ENCODE results near the gene ARMH4.

Gene ARMH4

GRCh38 chr14:58152014-58152857 is at the start of gene ARMH4:
Gene ARMH4, minus strand, starts transcription at chr14:58152213. Its CDS starts 12,855 bp downstream, at chr14:58139358.
- peak; percentile 56 to 75 for DNase-seq

DNA sequence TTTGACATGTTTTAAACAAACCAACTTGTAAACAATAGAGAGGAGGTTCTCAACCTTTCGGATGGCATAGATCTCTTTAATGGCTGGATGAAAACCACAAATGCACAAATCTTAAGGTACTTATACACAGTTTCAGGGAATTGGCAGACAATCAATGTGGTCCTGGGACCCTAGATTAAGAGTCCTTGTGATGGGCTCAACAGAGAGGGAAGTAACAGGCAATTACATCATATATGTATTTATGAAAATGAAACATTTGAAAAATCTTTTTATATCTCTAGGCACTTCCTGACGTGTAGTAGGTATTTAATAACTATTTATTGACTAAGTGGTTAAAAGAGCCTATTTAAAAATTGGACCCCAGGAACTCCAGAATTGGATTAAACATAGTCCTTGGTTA is 48.8 kb upstream of the ARMH4 start:
- DNase-seq, result no peak

DNA sequence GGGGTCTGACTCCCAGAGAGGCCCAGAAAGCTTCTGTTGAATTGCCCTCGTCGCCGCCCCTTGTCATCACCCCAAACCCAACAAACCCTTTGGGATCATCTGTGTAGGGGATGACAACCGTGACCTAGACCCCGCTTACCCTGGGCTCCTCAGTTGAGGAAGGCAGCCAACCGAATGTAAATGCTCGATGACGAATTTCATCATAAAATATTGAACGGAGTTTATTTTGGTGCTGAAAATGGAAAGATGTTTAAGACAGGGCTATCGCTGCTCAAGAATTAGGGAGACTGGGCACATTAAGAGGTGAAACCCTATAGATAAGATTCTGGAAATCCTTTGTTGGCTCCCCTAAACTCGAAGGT is 48.4 kb upstream of the ARMH4 start:
- DNase-seq, result no peak

DNA sequence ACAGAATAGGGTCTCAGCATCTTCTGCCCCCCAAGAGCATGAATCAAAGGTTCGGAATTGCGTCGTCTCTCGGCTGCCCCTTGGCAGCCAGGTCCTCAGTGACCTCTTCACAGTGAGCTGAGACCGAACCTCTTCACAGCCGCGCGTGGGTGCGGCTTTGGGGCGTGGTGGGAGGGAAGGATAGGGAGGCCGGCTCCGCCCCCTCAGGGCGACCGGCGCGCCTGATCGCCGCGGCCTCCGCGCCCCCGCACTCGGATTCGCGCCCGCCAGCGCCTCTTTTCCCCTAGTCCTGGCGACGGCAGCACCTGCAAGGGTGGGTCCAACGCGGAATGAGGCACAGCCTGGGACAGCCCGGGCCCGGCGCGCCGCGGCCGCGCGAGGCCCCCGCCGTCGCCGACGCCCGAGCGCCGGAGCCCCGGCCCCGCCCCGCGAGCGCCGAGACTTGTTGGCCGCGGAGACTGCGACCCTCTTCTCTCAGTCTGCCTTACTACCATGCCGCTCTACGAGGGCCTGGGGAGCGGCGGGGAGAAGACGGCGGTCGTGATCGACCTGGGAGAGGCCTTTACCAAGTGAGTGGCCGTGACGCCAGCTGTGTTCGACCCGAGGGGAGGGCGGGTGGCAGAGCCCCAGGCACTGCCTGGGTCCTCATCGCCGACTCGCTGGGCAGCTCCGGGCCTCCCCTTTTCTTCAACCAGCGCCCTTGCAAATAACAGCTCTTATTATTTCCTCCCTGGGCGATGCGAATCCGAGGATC is 47.9 kb upstream of the ARMH4 start, which contains the start of gene ACTR10:
ACTR10 (plus strand) TSS at position 424 of the 754 bp plus-strand sequence; CDS start at position 493, 69 bp downstream.
- DNase-seq, result peak; percentile 85

- DNase-seq, result no peak
Measured at GRCh38 chr14:58198086-58198485, 46.1 kb upstream of the ARMH4 start.

GRCh38 chr14:58196198-58196597 is 44.2 kb upstream of the ARMH4 start:
- DNase-seq, result no peak

GRCh38 chr14:58193542-58193941 is 41.5 kb upstream of the ARMH4 start:
- no peak for DNase-seq

DNA sequence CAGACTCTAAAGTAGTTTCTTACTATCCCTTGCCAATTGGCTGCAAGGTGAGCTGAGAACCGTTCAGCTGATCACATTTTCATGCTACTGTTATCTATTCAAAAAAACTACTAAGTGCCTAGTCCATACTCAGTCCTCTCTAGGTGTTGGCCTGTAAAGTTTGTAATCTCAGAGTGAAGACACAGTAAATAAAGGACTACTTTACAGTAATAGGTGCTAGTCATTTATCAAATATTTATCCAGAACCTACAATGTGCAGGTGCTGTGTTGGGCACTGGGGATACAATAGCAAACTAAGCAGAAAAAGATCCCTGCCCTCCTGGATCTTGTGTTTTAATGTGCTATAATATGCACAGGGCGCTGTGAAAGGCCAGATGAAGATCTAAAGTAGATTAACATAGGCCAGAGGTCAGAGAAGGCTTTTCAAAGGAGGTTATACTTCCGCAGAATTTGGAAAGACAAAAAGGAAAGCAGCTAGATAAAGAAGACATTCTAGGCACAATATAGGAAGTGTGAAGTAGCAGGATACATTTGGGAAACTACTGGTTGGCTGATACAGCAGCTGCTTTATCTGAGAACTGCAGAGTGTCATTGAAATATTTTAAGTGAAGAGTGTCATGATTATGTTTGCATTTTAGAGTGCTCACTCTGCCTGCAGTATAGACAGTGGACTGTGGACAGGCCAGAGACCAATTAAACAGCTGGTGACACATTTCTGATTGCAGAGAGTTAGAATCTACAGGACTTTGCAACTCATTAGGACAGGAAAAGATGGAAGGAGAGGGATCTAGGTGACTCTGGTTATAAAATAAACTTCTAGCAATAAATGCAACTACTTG is 40.0 kb upstream of the ARMH4 start:
- no peak for DNase-seq

DNA sequence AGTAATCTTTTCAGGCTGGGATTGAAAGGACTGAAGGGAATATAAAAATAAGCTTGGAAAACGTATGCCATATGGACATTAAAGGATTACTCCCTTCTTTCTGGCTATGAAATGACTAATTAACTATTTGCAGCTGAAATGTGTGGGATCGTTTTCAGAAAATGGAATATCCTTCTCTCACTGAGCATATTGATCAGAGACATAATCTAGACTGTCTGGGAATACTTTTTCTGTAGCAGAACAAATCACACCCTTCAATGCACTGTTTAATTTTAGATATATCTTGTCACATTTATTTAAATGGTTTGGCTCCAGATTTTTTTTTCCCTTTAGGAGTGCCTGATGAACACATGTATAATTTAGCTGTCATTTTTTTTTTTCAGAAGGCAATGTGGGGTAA is 37.2 kb upstream of the ARMH4 start:
- no peak for DNase-seq

DNA sequence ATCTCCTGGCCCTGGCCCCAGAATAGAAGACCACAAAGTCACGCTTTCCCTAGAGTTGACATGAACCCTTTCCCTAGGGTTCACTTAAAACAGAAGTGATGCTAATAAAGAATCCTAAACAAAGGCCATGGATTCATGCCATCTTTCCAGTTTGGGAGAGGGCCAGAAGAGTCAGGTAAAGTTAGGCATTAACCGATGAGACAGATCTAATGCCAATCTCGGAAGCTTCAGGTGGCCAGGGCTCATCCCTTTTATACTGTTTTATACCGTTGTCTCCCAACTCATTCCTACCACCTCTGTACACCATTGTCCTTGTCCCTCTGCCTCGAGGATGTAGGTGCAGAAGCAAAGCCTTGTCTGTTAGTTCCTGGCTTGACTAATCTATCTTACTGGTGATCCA is 25.1 kb upstream of the ARMH4 start:
- no peak for DNase-seq

DNA sequence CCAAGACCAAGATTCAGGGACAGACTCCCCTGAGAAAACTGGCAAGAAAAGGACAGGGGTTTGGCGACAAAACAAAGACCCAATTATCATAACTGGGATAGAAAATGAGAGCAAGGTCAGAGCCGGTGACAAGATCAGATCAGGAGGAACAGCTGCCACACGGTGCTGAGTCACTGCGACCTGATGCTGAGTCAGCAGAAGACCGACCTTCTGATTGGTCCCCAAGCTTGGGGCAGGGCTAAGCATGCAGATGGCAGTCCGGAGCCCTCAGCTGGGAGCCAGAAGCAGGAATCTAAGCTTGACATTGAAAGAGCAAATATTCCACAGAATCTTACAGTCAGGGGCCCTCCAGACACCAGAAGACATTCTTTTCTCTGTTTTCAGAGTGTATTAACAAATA is 19.1 kb upstream of the ARMH4 start:
- DNase-seq, result peak; percentile 40 to 57

DNA sequence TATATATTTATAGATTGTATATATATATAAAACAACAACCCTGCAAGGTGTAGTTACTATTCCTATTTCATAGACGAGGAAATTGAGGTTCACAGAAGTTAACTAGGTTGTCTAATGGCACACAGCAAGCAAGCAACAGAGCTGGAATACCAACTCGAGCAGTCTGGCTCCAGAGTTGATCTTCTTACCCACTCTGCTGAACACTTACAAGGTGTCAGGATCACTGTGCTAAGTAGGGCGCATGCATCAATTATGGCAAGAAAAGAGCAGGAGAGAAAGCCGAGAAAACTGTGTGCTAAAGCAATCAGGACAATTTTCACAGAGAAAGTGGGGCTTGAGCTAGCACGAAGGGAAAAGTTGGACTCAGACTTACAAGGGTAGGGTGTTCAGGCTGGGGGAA is 15.9 kb upstream of the ARMH4 start:
- no peak for DNase-seq

GRCh38 chr14:58167057-58167456 is 15.0 kb upstream of the ARMH4 start:
- DNase-seq, result no peak

- DNase-seq, result peak; percentile 63 to 78
Measured at GRCh38 chr14:58166005-58166983, 14.3 kb upstream of the ARMH4 start.

DNA sequence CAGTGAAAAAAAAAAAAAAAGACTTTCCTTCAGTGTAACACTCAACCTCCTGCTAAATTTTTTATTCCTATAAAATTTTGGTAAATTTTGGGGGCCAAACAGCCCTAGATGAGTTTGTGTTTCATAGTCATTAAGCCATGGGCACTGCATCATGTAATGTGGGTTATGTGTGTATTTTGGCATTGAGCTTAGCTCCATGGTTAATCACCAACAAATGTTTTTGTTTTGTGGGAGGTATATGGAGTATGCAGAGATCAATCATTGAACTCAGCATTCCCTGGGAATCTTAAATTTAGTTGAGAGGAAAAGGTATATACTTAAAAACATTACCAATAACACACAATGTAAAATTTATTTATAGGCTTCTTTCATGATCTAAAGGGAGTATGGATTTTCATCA is 8.5 kb upstream of the ARMH4 start:
- no peak for DNase-seq

- DNase-seq, result peak in 1 of 2 experiments; percentile 13
Measured at GRCh38 chr14:58151133-58152013, 640 bp downstream of the ARMH4 start.

DNA sequence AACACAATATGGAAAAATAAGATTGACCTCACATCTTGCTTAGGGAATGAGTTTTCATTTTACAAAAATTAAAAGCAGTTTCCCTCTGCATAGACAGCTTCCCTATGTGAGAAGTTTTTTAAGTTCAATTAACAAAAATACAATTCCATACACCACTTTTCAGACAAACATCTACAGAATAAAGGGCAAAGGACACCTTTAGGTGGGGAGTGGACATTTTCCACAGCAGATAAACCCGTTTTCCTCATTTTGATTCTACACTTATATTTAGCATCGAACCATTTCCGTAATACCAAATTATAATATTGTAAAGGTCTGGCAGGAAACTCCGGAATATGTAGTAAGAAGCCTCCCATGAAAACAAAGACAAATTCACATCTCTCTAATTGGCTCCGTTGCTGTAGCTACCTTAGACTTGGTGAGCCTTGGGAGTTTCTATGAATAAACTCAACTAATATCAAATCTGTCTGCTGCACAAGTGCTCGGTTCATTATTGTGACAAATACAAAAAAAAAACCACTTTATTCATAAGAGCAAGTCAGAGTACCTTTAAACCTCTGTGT is 1.7 kb downstream of the ARMH4 start:
- no peak for DNase-seq

GRCh38 chr14:58149196-58149595 is 2.8 kb downstream of the ARMH4 start:
- no peak for DNase-seq

- no peak for DNase-seq
Measured at GRCh38 chr14:58146399-58146798, 5.6 kb downstream of the ARMH4 start.

GRCh38 chr14:58145936-58146335 is 6.1 kb downstream of the ARMH4 start:
- DNase-seq, result no peak

DNA sequence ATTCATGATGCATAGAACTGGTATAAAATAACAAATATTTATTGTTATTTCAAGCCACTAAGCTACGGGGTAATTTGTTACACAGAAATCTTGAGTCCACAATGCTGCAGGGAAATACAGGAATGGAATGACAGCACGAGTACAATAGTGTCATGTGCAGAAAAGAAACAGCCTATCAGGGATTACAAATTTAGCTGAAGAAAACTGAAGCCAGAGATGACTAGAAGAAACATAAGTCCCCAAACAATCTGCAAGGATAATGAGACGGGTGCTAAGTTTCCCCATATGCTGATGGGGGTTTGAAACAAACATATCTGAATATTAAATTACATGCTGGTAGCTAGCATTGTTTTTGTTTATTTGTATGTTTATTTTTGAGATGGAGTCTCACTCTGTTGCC is 8.9 kb downstream of the ARMH4 start:
- DNase-seq, result no peak
